ENCODE measurements around the gene RNU1-3. TPM values are rescaled to one million over a fixed set of nuclear protein-coding genes. Genes with fewer than 3 reads are reported as not detected.

The RNU1-3 gene
- total and polyA plus RNA-seq, 2 of the 13 experiments (the other 11 are each of a cell fraction or from before 2014, with no cell fraction given): under 0.01 to 11,018 TPM

DNA sequence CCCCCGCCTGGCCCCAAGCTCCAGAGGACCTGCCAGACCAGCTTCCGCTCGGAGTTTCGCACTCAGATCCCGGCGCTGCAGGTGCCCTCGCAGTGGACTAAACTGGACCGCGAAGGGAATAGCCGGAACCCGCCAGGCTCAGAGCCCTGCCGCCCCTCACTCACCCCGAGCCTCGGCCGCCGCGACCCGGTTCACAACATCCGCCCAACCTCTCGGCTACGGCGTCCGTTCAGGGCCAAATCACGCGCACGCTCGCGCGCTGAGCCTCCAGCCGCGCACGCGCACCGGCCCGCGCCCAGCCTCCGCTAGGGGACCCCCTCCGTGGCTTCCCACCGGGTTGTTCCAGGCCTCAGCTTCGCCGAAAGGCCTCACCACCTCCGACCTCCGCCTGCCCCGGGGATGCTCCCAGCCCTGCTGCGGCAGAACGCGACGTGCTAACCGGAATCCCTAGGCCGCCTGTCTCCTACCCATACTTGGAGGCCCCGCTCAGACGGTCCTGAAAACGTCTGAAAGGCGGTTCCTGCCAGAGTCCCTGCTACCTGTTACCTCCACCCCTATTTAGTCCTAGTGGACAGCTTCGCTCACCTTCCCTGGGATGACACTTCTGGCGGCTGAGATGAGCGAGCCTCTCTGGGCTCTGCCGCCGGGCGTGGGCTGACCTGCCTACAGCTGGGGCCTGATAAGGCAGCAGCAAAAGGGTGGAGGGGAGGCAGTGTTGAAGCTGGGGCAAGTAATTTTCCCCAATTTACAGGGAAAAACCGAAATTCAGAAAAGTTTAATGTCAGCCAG, 22.1 kb downstream of the RNU1-3 start (continued):
- TF ChIP-seq KLF12 (CRISPR knock-in tag; IDR thresholded peaks at IDR 0.05; ENCODE audit: borderline replicate concordance) (peak; percentile 92), ZNF441 (CRISPR knock-in tag; IDR thresholded peaks at IDR 0.05; ENCODE audit: borderline replicate concordance) (peak; percentile 91), ZNF563 (CRISPR knock-in tag; IDR thresholded peaks at IDR 0.05) (peak; percentile 97), ZNF766 (CRISPR knock-in tag; IDR thresholded peaks at IDR 0.05; ENCODE audit: borderline replicate concordance) (peak; percentile 97; the same call in 1 of the 2 replicates), ZBTB42 (CRISPR knock-in tag; IDR thresholded peaks at IDR 0.05) (peak; percentile 60), ZSCAN30 (CRISPR knock-in tag; IDR thresholded peaks at IDR 0.05) (peak; percentile 74; the same call in 1 of the 2 replicates), ZFY (CRISPR knock-in tag; IDR thresholded peaks at IDR 0.05) (peak; percentile 91), AFF4 (CRISPR knock-in tag; IDR thresholded peaks at IDR 0.05) (peak; percentile 83), ZBTB7A (CRISPR knock-in tag; IDR thresholded peaks at IDR 0.05) (peak; percentile 98), ZNF510 (CRISPR knock-in tag; IDR thresholded peaks at IDR 0.05; ENCODE audit: low read depth) (peak; percentile 96), TP53 (CRISPR knock-in tag; conservative IDR thresholded peaks at IDR 0.05) (peak; percentile 93), POLR2G (IDR thresholded peaks at IDR 0.05; ENCODE audit: low read depth, low read length) (peak; percentile 93), RCOR2 (CRISPR knock-in tag; IDR thresholded peaks at IDR 0.05) (peak; percentile 47; the same call in 1 of the 2 replicates), ZNF329 (CRISPR knock-in tag; IDR thresholded peaks at IDR 0.05; ENCODE audit: low read depth) (peak; percentile 79), ZNF430 (CRISPR knock-in tag; IDR thresholded peaks at IDR 0.05) (peak; percentile 98), SRY (CRISPR knock-in tag; IDR thresholded peaks at IDR 0.05) (peak; percentile 92)
- TF ChIP-seq, protein P1, sequence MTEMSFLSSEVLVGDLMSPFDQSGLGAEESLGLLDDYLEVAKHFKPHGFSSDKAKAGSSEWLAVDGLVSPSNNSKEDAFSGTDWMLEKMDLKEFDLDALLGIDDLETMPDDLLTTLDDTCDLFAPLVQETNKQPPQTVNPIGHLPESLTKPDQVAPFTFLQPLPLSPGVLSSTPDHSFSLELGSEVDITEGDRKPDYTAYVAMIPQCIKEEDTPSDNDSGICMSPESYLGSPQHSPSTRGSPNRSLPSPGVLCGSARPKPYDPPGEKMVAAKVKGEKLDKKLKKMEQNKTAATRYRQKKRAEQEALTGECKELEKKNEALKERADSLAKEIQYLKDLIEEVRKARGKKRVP (CRISPR knock-in tag; IDR thresholded peaks at IDR 0.05): peak in 1 of 2 experiments; percentile 83; a peak in 2 of 4 replicates
- TF ChIP-seq, protein P2, sequence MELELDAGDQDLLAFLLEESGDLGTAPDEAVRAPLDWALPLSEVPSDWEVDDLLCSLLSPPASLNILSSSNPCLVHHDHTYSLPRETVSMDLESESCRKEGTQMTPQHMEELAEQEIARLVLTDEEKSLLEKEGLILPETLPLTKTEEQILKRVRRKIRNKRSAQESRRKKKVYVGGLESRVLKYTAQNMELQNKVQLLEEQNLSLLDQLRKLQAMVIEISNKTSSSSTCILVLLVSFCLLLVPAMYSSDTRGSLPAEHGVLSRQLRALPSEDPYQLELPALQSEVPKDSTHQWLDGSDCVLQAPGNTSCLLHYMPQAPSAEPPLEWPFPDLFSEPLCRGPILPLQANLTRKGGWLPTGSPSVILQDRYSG (CRISPR knock-in tag; IDR thresholded peaks at IDR 0.05): peak; percentile 94
- TF ChIP-seq, protein P3, sequence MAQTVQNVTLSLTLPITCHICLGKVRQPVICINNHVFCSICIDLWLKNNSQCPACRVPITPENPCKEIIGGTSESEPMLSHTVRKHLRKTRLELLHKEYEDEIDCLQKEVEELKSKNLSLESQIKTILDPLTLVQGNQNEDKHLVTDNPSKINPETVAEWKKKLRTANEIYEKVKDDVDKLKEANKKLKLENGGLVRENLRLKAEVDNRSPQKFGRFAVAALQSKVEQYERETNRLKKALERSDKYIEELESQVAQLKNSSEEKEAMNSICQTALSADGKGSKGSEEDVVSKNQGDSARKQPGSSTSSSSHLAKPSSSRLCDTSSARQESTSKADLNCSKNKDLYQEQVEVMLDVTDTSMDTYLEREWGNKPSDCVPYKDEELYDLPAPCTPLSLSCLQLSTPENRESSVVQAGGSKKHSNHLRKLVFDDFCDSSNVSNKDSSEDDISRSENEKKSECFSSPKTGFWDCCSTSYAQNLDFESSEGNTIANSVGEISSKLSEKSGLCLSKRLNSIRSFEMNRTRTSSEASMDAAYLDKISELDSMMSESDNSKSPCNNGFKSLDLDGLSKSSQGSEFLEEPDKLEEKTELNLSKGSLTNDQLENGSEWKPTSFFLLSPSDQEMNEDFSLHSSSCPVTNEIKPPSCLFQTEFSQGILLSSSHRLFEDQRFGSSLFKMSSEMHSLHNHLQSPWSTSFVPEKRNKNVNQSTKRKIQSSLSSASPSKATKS (CRISPR knock-in tag; IDR thresholded peaks at IDR 0.05): peak; percentile 99
- TF ChIP-seq, protein P4, sequence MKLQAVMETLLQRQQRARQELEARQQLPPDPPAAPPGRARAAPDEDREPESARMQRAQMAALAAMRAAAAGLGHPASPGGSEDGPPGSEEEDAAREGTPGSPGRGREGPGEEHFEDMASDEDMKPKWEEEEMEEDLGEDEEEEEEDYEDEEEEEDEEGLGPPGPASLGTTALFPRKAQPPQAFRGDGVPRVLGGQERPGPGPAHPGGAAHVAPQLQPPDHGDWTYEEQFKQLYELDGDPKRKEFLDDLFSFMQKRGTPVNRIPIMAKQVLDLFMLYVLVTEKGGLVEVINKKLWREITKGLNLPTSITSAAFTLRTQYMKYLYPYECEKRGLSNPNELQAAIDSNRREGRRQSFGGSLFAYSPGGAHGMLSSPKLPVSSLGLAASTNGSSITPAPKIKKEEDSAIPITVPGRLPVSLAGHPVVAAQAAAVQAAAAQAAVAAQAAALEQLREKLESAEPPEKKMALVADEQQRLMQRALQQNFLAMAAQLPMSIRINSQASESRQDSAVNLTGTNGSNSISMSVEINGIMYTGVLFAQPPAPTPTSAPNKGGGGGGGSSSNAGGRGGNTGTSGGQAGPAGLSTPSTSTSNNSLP (IDR thresholded peaks at IDR 0.05; ENCODE audit: low read depth, low read length): peak; percentile 49

Data from HepG2 (cell line).